Measurements from ENCODE around the gene CORT.
"Not testable (repeated sequence)": the region's sequence is repeated elsewhere in the genome, so short reads cannot be mapped to it uniquely, and the experiment has no call there.

The CORT gene, protein sequence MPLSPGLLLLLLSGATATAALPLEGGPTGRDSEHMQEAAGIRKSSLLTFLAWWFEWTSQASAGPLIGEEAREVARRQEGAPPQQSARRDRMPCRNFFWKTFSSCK

DNA sequence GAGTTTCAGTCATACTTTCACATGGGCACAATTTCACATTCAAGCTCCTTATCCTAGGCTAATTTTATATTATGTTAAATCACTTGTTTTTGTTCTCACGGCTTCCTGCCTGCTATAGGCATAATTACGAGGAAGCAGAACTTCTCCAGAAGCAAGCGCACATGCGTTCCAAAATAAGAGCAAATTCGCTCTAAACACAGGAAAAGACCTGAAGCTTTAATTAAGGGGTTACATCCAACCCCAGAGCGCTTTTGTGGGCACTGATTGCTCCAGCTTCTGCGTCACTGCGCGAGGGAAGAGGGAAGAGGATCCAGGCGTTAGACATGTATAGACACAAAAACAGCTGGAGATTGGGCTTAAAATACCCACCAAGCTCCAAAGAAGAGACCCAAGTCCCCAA is at the start of gene CORT:
CORT (plus strand) TSS at position 281 of the 400 bp plus-strand sequence. CDS start 193 bp downstream, outside the sequence.
- H3K27me3 ChIP-seq (ENCODE audit: low read depth) = no peaks in the 10 kb centered on the region
- no peak for DNase-seq (ENCODE audit: low spot score in 2 of 2)
- peaks cover 9% of the 10 kb centered on the region for H3K4me1 ChIP-seq
- no peak within 1 kb of the TSS for H3K4me3 ChIP-seq
- no peaks in the 10 kb centered on the region for H3K9me3 ChIP-seq
- in situ Hi-C loops (cut with MboI; ENCODE audit: low sequenced_read_pairs) = no loop called here
- H3K36me3 ChIP-seq (replicated peaks) = 0 out of 2 replicates have a peak, but pooled peaks cover under 1% of the 10 kb centered on the region

DNA sequence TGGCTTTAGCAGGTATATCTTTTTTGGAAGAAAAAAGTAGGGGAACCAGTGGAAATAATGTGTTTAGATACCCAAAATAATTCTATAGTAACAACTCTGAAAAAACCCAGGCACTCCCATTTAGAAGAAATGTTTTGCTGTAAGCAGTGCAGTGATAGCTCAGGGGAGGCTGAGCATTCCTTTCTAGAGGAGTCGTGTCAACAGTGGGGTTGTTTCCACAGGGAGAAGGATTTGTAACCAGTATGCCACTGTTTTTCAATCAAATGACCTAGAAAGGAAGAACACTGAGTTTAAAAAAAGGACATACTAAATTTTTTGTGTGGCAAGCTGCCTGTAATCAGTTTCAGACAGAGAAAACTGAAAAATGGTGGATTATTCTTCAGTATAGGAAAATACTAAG is 48.5 kb upstream of the CORT start:
- peaks cover 56% of the 10 kb centered on the region for H3K36me3 ChIP-seq (replicated peaks)

DNA sequence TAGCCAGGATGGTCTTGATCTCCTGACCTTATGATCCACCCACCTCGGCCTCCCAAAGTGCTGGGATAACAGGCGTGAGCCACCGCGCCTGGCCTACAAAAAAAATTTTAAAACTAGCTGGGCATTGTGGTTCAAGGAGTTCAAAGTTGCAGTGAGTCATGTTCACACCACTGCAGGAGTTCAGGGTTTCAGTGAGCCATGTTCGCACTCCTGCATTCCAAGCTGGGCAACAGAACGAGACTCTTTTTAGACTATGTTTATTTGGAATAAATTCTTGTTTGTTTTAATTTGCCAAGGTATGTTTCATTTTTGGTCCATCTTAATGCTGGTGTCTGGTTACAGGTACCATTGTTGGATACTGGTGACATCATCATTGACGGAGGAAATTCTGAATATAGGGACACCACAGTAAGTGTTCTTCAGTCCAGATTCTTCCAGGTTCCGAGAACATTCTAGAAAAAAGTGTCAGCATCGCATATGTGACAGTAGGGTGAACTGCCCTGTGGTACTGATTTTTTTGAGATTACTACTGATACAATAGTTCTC is 47.0 kb upstream of the CORT start:
- in situ Hi-C loops (cut with MboI; ENCODE audit: low sequenced_read_pairs) = no loop called here
- peaks cover 71% of the 10 kb centered on the region for H3K36me3 ChIP-seq (replicated peaks)
- no peak for DNase-seq (ENCODE audit: low spot score in 2 of 2)
- H3K4me1 ChIP-seq = peaks cover 14% of the 10 kb centered on the region
- no peak overlapping the region for H3K4me3 ChIP-seq
- H3K27me3 ChIP-seq (ENCODE audit: low read depth) = no peaks in the 10 kb centered on the region
- H3K9me3 ChIP-seq = no peaks in the 10 kb centered on the region

More for the DNA sequence above, 48.5 kb upstream of the CORT start:
- no peak for DNase-seq (ENCODE audit: low spot score in 2 of 2)
- Histone ChIP-seq H3K4me1 (peaks cover 14% of the 10 kb centered on the region), H3K9me3 (no peaks in the 10 kb centered on the region), H3K4me3 (no peak overlapping the region), H3K27me3 (ENCODE audit: low read depth) (no peaks in the 10 kb centered on the region)
- in situ Hi-C loops (cut with MboI; ENCODE audit: low sequenced_read_pairs) = no loop called here

DNA sequence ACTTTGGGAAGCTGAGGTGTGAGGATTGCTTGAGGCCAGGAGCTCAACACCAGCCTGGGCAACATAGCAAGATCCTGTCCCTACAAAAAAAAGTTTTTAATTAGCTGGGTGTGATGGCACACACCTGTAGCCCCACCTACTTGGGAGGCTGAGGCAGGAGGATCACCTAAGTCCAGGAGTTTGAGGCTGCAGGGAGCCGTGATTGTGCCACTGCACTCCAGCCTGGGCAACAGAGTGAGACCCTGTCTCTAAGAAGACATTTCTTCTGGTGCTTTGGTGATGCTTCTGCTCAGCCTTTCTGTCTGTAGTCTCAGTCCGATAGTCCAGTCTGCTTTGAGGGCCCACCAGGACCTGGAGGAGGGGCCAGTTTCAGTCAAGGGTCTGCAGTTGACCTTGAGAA is 42.6 kb upstream of the CORT start:
- in situ Hi-C loops (cut with MboI; ENCODE audit: low sequenced_read_pairs) = no loop called here
- Histone ChIP-seq H3K9me3 (no peaks in the 10 kb centered on the region), H3K4me3 (no peak overlapping the region), H3K27me3 (ENCODE audit: low read depth) (no peaks in the 10 kb centered on the region), H3K4me1 (no peaks in the 10 kb centered on the region), H3K36me3 (replicated peaks) (peaks cover 98% of the 10 kb centered on the region)
- no peak for DNase-seq (ENCODE audit: low spot score in 2 of 2)

DNA sequence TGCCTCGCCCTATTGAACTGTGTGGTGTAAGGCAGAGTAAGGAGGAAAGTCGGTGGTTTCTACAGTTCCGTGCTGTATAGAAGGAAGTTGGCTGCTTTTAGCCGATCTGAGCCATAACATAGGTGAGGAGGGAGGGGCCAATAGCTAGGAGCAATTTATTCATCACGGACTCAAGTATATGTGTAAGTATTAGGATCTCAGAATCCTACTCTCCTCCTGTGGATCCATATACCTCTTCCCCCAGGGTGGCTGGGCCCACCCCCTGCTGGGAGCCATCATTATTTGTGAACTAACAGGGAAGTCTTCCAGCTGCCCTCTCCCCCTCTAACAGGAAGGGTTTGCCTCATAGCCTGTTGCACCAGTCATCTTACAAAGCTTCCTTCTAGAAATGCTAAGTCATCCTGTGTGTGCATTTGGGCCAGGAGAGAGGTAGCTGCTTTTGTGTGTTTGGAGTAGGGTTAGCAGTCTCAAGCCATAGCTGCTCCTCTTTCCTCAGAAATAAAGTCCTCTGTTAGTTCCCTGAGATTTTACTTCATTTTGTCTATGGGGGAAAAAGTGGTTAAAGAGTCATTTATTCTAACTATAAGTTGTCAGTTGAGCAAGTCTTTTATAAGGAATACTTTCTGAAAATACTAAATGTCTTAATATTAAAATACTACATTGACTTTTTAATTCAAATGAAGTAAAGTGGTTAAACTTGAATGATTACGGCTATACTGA is 34.5 kb upstream of the CORT start:
- Histone ChIP-seq H3K9me3 (no peaks in the 10 kb centered on the region), H3K4me1 (no peaks in the 10 kb centered on the region), H3K4me3 (no peak overlapping the region), H3K27me3 (ENCODE audit: low read depth) (no peaks in the 10 kb centered on the region), H3K36me3 (replicated peaks) (peaks cover 94% of the 10 kb centered on the region)
- no peak for DNase-seq (ENCODE audit: low spot score in 2 of 2)
- in situ Hi-C loops (cut with MboI; ENCODE audit: low sequenced_read_pairs) = no loop called here

DNA sequence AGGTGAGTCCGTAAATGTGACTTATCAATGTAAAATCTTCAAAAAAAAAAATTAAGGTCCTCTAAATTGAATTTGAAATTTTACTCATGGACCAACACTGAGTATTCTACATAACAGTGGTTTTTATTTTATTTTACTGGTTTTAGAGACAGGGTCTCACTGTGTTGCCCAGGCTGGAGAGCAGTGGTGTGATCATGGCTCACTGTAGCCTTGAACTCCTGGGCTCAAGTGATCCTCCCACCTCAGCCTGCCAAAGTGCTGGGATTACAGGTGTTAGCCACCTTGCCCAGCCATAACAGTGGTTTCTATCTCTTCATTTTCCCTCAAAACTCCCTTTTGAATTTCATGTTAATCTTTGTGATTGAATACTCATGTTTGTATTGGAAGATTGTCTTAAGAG is 33.9 kb upstream of the CORT start:
- H3K4me3 ChIP-seq; in situ Hi-C loops (cut with MboI; ENCODE audit: low sequenced_read_pairs); H3K27me3 ChIP-seq (ENCODE audit: low read depth); H3K4me1 ChIP-seq; DNase-seq (ENCODE audit: low spot score in 2 of 2); H3K9me3 ChIP-seq: not testable (repeated sequence)
- H3K36me3 ChIP-seq (replicated peaks) = peaks cover 93% of the 10 kb centered on the region

DNA sequence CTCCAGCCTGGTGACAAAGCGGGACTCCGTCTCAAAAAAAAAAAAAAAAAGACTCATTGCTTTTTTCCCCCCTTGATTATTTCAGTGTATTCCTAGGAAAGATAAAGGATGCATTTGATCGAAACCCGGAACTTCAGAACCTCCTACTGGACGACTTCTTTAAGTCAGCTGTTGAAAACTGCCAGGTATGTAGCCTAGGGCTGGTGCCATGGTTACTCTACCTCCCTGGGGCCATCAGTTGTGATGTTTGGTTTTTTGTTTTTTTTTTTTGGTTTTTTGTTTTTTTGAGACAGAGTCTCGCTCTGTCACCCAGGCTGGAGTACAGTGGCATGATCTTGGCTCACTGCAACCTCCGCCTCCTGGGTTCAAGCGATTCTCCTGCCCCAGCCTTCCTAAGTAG is 31.1 kb upstream of the CORT start:
- peaks cover 72% of the 10 kb centered on the region for H3K36me3 ChIP-seq (replicated peaks)

DNA sequence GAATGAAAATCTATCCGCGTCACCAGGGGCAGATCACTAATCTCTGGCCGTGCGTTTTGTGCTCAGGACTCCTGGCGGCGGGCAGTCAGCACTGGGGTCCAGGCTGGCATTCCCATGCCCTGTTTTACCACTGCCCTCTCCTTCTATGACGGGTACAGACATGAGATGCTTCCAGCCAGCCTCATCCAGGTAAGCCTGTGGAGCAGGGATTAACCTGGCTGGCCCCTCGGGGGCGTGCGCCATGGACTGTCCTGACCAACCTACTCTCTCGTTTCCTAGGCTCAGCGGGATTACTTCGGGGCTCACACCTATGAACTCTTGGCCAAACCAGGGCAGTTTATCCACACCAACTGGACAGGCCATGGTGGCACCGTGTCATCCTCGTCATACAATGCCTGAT is 30.5 kb upstream of the CORT start:
- DNase-seq (ENCODE audit: low spot score in 2 of 2) = no peak
- Histone ChIP-seq H3K27me3 (ENCODE audit: low read depth) (no peaks in the 10 kb centered on the region), H3K4me3 (no peak overlapping the region), H3K4me1 (no peaks in the 10 kb centered on the region), H3K9me3 (no peaks in the 10 kb centered on the region), H3K36me3 (replicated peaks) (peaks cover 66% of the 10 kb centered on the region)
- in situ Hi-C loops (cut with MboI; ENCODE audit: low sequenced_read_pairs) = no loop called here

More for the DNA sequence above, 31.1 kb upstream of the CORT start:
- H3K4me1 ChIP-seq; in situ Hi-C loops (cut with MboI; ENCODE audit: low sequenced_read_pairs); H3K4me3 ChIP-seq; H3K27me3 ChIP-seq (ENCODE audit: low read depth); H3K9me3 ChIP-seq; DNase-seq (ENCODE audit: low spot score in 2 of 2): not testable (repeated sequence)

DNA sequence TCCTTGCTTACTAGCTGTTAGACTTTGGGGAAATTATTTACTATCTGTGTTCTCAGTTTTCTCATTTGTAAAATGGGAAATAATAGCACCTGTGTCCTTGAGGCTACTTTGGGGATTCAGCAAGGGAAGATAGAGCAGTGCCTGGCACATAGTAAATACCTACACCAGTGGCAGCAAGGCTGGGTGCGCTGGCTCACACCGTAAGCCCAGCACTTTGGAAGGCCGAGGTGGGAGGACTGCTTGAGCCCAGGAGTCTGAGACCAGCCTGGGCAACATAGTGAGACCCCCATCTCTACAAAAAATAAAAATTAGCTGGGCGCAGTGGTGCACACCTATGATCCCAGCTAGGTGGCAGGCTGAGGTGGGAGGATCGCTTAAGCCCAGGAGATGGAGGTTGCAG is 28.2 kb upstream of the CORT start:
- H3K36me3 ChIP-seq (replicated peaks) = peaks cover 45% of the 10 kb centered on the region
- no peak for DNase-seq (ENCODE audit: low spot score in 2 of 2)
- H3K4me3 ChIP-seq = no peak overlapping the region
- H3K9me3 ChIP-seq = no peaks in the 10 kb centered on the region
- in situ Hi-C loops (cut with MboI; ENCODE audit: low sequenced_read_pairs) = loop anchor here (10.0 kb wide), 2 partner anchors 477 to 547 kb away; partner anchors contain the start of genes LZIC and NMNAT1
- no peaks in the 10 kb centered on the region for H3K27me3 ChIP-seq (ENCODE audit: low read depth)
- H3K4me1 ChIP-seq = no peaks in the 10 kb centered on the region; the same call in 1 of the 2 replicates

DNA sequence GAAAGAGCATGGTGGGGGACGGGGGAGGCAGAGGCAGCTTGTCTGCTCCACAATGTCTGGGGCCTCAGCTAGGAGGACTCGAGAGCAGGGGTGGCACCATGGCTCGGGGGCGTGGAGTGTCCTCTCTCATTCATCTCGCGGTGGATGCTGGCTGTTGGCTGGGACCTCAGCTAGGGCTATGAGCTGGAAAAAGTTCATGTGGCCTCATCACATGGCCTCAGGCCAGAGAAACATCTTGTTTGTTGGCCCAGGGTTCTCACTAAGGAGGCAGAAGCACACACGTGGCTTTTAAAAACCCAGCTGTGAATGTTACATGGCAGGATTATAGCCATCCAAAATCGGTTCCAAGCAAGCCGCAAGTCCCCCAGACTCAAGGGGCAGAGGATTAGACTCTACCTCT is 25.8 kb upstream of the CORT start:
- no peaks in the 10 kb centered on the region for H3K27me3 ChIP-seq (ENCODE audit: low read depth)
- H3K36me3 ChIP-seq (replicated peaks) = peaks cover 24% of the 10 kb centered on the region
- DNase-seq (ENCODE audit: low spot score in 2 of 2) = no peak
- in situ Hi-C loops (cut with MboI; ENCODE audit: low sequenced_read_pairs) = loop anchor here (10.0 kb wide), 2 partner anchors 479 to 549 kb away; partner anchors contain the start of genes LZIC and NMNAT1
- peaks cover 6% of the 10 kb centered on the region for H3K4me1 ChIP-seq
- no peak overlapping the region for H3K4me3 ChIP-seq
- H3K9me3 ChIP-seq = no peaks in the 10 kb centered on the region

DNA sequence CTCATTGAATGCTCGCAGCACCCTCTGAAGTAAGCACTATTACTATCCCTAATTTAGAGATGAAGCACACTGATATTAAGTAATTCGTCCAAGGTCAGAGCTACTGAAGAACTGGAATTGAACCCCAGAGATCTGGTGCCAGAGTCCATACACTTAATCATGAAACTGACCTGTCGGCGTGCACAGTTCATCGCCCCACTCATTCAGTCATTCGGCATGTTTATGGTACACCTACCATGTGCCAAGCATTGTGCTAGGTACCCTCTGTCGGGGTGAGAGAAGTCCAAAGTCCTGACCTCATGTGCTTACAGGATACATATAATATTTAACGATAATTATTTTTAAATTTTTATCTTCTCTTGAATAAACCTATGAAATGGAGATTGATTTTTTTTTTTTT is 25.2 kb upstream of the CORT start:
- in situ Hi-C loops (cut with MboI; ENCODE audit: low sequenced_read_pairs) = loop anchor here (10.0 kb wide), 2 partner anchors 480 to 550 kb away; partner anchors contain the start of genes LZIC and NMNAT1
- H3K4me1 ChIP-seq = peaks cover 7% of the 10 kb centered on the region
- H3K27me3 ChIP-seq (ENCODE audit: low read depth) = no peaks in the 10 kb centered on the region
- peaks cover 18% of the 10 kb centered on the region for H3K36me3 ChIP-seq (replicated peaks)
- no peak overlapping the region for H3K4me3 ChIP-seq
- DNase-seq (ENCODE audit: low spot score in 2 of 2) = no peak
- no peaks in the 10 kb centered on the region for H3K9me3 ChIP-seq

DNA sequence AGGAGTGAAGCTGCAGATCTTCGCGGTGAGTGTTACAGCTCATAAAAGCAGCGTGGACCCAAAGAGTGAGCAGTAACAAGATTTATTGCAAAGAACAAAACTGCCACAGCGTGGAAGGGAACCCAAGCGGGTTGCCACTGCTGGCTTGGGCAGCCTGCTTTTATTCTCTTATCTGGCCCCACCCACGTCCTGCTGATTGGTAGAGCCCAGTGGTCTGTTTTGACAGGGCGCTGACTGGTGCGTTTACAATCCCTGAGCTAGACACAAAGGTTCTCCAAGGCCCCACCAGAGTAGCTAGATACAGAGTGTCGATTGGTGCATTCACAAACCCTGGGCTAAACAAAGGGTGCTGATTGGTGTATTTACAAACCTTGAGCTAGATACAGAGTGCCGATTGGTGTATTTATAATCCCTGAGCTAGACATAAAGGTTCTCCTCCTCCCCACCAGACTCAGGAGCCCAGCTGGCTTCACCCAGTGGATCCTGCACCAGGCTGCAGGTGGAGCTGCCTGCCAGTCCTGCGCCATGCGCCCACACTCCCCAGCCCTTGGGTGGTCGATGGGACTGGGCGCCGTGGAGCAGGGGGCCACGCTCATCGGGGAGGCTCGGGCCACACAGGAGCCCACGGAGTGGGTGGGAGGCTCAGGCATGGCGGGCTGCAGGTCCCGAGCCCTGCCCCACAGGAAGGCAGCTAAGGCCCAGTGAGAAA is 23.9 kb upstream of the CORT start:
- in situ Hi-C loops (cut with MboI; ENCODE audit: low sequenced_read_pairs) = loop anchor here (10.0 kb wide), 2 partner anchors 481 to 551 kb away; partner anchors contain the start of genes LZIC and NMNAT1
- H3K36me3 ChIP-seq (replicated peaks); H3K4me3 ChIP-seq; H3K27me3 ChIP-seq (ENCODE audit: low read depth); H3K9me3 ChIP-seq: not testable (repeated sequence)
- peak in 1 of 2 experiments; percentile 23 for DNase-seq (ENCODE audit: low spot score in 2 of 2)
- H3K4me1 ChIP-seq = peaks cover 13% of the 10 kb centered on the region

DNA sequence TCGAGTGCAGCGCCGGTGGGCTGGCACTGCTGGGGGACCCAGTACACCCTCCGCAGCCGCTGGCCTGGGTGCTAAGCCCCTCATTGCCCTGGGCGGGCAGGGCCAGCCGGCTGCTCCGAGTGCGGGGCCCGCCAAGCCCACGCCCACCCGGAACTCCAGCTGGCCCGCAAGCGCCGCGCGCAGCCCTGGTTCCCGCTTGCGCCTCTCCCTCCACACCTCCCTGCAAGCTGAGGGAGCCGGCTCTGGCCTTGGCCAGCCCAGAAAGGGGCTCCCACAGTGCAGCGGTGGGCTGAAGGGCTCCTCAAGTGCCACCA is 23.3 kb upstream of the CORT start:
- in situ Hi-C loops (cut with MboI; ENCODE audit: low sequenced_read_pairs) = loop anchor here (10.0 kb wide), 2 partner anchors 482 to 552 kb away; partner anchors contain the start of genes LZIC and NMNAT1
- H3K9me3 ChIP-seq; H3K4me3 ChIP-seq; H3K27me3 ChIP-seq (ENCODE audit: low read depth); DNase-seq (ENCODE audit: low spot score in 2 of 2); H3K36me3 ChIP-seq (replicated peaks): not testable (repeated sequence)
- peaks cover 18% of the 10 kb centered on the region for H3K4me1 ChIP-seq

DNA sequence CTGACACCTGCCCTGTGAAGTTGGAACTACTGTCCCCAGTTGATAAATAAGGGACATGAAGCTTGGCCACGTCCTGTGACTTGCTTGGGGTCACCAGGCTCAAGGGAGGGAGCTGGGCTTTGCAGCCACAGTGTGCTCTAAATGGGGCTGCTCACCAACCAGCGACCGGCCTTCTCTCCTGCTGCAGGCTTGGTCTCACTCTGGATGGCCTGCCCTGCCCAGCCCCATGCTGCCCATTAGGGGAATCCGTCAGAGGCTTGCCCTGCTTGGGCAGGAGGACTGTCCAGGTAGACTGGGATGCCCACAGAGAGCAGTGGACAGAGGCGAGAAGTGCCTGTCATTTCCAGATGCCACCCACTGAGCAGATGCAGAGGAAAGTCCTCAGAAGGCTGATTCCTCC is 20.8 kb upstream of the CORT start:
- no peaks in the 10 kb centered on the region for H3K36me3 ChIP-seq (replicated peaks)
- DNase-seq (ENCODE audit: low spot score in 2 of 2) = no peak
- in situ Hi-C loops (cut with MboI; ENCODE audit: low sequenced_read_pairs) = loop anchor here (10.0 kb wide), 2 partner anchors 484 to 554 kb away; partner anchors contain the start of genes LZIC and NMNAT1
- no peaks in the 10 kb centered on the region for H3K9me3 ChIP-seq
- H3K4me3 ChIP-seq = no peak overlapping the region
- no peaks in the 10 kb centered on the region for H3K27me3 ChIP-seq (ENCODE audit: low read depth)
- H3K4me1 ChIP-seq = peaks cover 18% of the 10 kb centered on the region

Measured in HAP-1 (cell line).